GM23338 (cell line): ENCODE results near the gene ZNF277.
"Not testable (repeated sequence)": the region's sequence is repeated elsewhere in the genome, so short reads cannot be mapped to it uniquely, and the experiment has no call there.

Experiments used
- CTCF ChIP-seq, 2 experiments: fragments of 200-600 bp in 1 of 2; sonication (generic) in 1 of 2; conservative IDR thresholded peaks; 2 replicates each; pipeline versions ENCODE4 v1.5.1 to v1.6.1; 2016 to 2017; ENCODE audit warnings: antibody characterized with exemption in 2 of 2, low read depth in 2 of 2, mild to moderate bottlenecking in 2 of 2, moderate library complexity in 1 of 2
- POLR2AphosphoS5 ChIP-seq: IDR thresholded peaks from 2 replicates; pipeline ENCODE4 v1.6.1; 2016; ENCODE audit warnings: antibody characterized with exemption, low read depth

GRCh38 chr7:112249967-112250366, 43.5 kb downstream of the ZNF277 start:
- peak; percentile 47; the same call in 1 of the 2 replicates for TF ChIP-seq POLR2AphosphoS5
- not testable (repeated sequence) for TF ChIP-seq CTCF (conservative IDR thresholded peaks at IDR 0.05; ENCODE audit: low read depth in 2 of 2)
